D721Med (cell line): Measurements from ENCODE around the gene GLRX3.
"Not testable (repeated sequence)": the region's sequence is repeated elsewhere in the genome, so short reads cannot be mapped to it uniquely, and the experiment has no call there.

Experiments used
- DNase-seq: peaks from one replicate; pipeline ENCODE4 v3.0.0; 2011; ENCODE audit warnings: low spot score; ENCODE audit not compliant: insufficient read length
- FAIRE-seq: peaks from 2 replicates; lab custom pipeline; 2011; peaks lifted over from hg19 to GRCh38; lab: Jason Lieb, UNC
- CTCF ChIP-seq: IDR thresholded peaks from 2 replicates; pipeline ENCODE4 v1.5.1; 2012; ENCODE audit warnings: mild to moderate bottlenecking, control low read depth; ENCODE audit not compliant: insufficient read depth; ENCODE audit errors: missing control alignments

GLRX3 gene

GRCh38 chr10:130110246-130111112 lies 25.7 kb upstream of the GLRX3 start, which contains the start of gene C10orf143:
Gene C10orf143, minus strand, starts transcription at chr10:130110830. Its CDS starts 58 bp downstream, at chr10:130110772.
- FAIRE-seq (no peak), DNase-seq (no peak)
- TF ChIP-seq CTCF, result no peak

GRCh38 chr10:130111113-130111851 lies 24.9 kb upstream of the GLRX3 start:
- TF ChIP-seq CTCF, result no peak
- no peak for DNase-seq
- no peak for FAIRE-seq

- DNase-seq (no peak), FAIRE-seq (no peak)
- TF ChIP-seq CTCF, result no peak
Observed at GRCh38 chr10:130111852-130112180, 24.4 kb upstream of the GLRX3 start.

- TF ChIP-seq CTCF, result no peak
- FAIRE-seq (no peak), DNase-seq (no peak)
Observed at GRCh38 chr10:130112821-130113220, 23.4 kb upstream of the GLRX3 start.

GRCh38 chr10:130116942-130117341 lies 19.2 kb upstream of the GLRX3 start:
- not testable (repeated sequence) for FAIRE-seq, DNase-seq

- DNase-seq, FAIRE-seq: not testable (repeated sequence)
Observed at GRCh38 chr10:130117535-130117934, 18.7 kb upstream of the GLRX3 start.

GRCh38 chr10:130121486-130122079 lies 14.6 kb upstream of the GLRX3 start:
- FAIRE-seq (no peak), DNase-seq (no peak)
- no peak for TF ChIP-seq CTCF
